WERI-Rb-1 (cell line): ENCODE data around the gene GALE.

Source experiments
- DNase-seq: peaks from one replicate; pipeline ENCODE4 v3.0.0-alpha.2; 2020
- H3K27ac ChIP-seq: fragments of 250-450 bp; sonication (Bioruptor Pico); 2 replicates; pipeline ENCODE4 v1.5.1; 2020; ENCODE audit warnings: mild to moderate bottlenecking, moderate library complexity
- H3K27me3 ChIP-seq: fragments of 250-450 bp; sonication (Bioruptor Pico); 2 replicates; pipeline ENCODE4 v1.5.1; 2021; ENCODE audit warnings: mild to moderate bottlenecking, low read depth, moderate library complexity; ENCODE audit not compliant: insufficient read depth, severe bottlenecking
- H3K36me3 ChIP-seq: fragments of 250-450 bp; sonication (Bioruptor Pico); 2 replicates; pipeline ENCODE4 v1.5.1; 2020; ENCODE audit warnings: mild to moderate bottlenecking, moderate library complexity
- H3K4me3 ChIP-seq: 2 replicates; pipeline ENCODE4 v1.5.1; 2011; ENCODE audit warnings: low read depth, mild to moderate bottlenecking, control low read depth, low read length
- H3K9me3 ChIP-seq: fragments of 250-450 bp; sonication (Bioruptor Pico); 2 replicates; pipeline ENCODE4 v1.5.1; 2021; ENCODE audit warnings: mild to moderate bottlenecking, moderate library complexity; ENCODE audit not compliant: severe bottlenecking
- CTCF ChIP-seq: IDR thresholded peaks from 2 replicates; pipeline ENCODE4 v1.5.1; 2011; ENCODE audit warnings: low read depth, mild to moderate bottlenecking, control low read depth, inconsistent platforms, low read length

Gene GALE

DNA sequence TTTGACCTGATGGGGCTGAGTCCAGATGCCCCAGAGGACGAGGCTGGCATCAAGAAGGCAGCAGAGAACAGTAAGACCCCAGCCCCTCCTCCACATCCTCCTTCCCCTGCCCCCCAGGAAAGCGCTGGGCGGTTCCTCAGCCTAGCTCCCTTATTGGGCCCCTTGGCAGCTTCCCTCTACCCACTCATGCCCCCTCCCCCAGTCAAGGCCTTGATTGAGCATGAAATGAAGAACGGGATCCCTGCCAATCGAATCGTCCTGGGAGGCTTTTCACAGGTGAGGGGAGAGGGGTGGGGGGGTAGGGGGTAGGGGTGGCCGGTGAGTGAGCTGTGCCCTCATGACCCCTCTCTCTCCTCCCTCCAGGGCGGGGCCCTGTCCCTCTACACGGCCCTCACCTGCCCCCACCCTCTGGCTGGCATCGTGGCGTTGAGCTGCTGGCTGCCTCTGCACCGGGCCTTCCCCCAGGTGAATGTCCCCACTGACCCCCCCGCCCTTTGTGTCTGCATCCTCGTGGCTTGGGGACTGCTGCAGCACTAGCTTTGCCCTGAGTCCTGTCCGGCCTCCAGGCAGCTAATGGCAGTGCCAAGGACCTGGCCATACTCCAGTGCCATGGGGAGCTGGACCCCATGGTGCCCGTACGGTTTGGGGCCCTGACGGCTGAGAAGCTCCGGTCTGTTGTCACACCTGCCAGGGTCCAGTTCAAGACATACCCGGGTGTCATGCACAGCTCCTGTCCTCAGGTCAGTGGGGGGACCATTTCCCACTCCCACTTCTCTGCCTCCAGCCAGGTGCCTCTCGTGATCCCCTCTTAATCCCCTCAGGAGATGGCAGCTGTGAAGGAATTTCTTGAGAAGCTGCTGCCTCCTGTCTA is 6.5 kb downstream of the GALE start:
- Histone ChIP-seq H3K9me3 (no peaks in the 10 kb centered on the region), H3K27me3 (no peaks in the 10 kb centered on the region), H3K27ac (no peak overlapping the region), H3K4me3 (no peak overlapping the region), H3K36me3 (peaks cover 40% of the 10 kb centered on the region)
- TF ChIP-seq CTCF = no peak
- DNase-seq = no peak

DNA sequence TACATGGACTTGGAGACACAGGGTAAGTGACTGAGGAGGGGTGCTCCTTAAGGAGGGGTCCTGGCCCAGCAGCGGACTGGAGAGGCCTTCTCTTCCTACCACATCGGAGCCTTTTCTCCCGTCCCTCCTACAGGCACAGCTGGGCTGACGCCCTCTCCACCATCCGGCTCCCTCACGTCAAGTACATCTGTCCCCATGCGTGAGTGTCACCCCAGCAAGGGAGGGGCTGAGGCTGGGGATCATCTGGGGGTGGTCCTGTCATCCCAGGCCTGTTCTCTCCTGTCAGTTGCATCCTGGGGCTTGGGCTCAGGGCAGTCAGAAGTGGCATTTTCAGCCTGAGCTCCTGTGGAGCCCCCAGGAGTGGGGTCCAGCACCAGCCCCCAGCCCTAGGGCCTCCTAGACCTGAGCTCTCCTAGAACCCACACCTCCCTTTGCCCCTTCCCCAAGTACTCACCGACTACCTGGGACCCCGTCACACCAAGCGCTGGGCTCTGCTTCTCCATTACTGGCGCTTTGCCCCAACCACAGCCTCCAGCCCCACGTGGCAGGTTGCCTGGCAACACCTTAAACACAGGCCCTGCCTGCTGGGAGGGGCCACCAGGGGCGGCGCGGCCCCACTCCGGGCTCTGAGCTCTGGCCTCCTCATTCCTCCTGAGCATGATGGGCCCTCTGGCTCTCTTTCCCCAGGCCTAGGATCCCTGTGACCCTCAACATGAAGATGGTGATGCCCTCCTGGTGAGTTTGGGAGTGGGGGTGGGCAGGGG is 7.4 kb downstream of the GALE start:
- TF ChIP-seq CTCF = no peak
- no peak for DNase-seq
- Histone ChIP-seq H3K9me3 (no peaks in the 10 kb centered on the region), H3K36me3 (peaks cover 38% of the 10 kb centered on the region), H3K27ac (no peak overlapping the region), H3K27me3 (no peaks in the 10 kb centered on the region), H3K4me3 (no peak overlapping the region)

DNA sequence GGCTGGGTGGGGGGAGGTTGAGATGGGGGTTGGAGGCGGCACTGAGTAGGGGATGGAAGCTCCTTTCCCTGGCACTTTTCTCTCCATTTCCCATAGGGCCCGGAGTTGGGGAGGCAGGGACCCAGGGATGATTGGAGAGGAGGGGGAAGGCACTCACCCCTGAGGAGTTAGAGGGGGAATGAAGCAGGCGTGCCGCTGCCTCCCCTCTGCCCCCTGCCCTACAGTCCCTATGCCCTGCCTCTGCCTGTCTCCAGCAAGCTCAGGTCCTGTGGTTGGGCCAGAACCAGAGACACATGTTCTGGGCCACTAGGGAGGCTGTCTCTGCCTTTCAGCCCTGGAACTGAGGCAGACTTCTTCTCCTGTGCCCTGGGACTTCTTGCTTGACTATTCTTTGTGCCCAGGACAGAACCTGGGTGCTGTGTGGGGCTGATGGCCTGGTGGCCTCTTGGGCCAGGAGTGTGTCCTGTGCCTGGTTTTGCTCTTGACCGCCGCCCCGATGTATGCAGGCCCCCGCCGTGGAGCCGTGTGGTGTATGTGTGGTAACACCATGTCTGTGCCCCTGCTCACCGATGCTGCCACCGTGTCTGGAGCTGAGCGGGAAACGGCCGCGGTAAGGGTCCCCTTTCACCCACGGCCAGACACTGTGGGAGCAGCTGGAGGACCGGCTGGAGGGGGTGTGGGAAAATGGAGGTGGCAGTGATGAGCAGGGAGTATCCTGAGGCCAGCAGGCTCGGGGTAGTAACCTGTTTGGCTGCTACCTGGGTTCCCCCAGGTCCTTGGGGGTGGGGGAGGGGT is 8.2 kb downstream of the GALE start:
- Histone ChIP-seq H3K4me3 (no peak overlapping the region; the same call in 1 of the 2 replicates), H3K36me3 (peaks cover 40% of the 10 kb centered on the region), H3K27ac (no peak overlapping the region), H3K9me3 (no peaks in the 10 kb centered on the region), H3K27me3 (no peaks in the 10 kb centered on the region)
- no peak for DNase-seq
- TF ChIP-seq CTCF = no peak

GRCh38 chr1:23791516-23792047 is 9.0 kb downstream of the GALE start:
- H3K4me3 ChIP-seq = peak overlapping the region; percentile 56
- TF ChIP-seq CTCF = no peak
- no peaks in the 10 kb centered on the region for H3K9me3 ChIP-seq
- peaks cover 40% of the 10 kb centered on the region for H3K36me3 ChIP-seq
- no peak for DNase-seq
- peak overlapping the region; percentile 39 for H3K27ac ChIP-seq
- no peaks in the 10 kb centered on the region for H3K27me3 ChIP-seq

GRCh38 chr1:23790696-23791515 is 9.6 kb downstream of the GALE start, which contains the start of gene LYPLA2:
Gene LYPLA2 (plus strand): TSS chr1:23791145. CDS start chr1:23792683, 1,538 bp downstream.
- Histone ChIP-seq H3K27ac (peak within 1 kb of the TSS; percentile 39), H3K27me3 (no peaks in the 10 kb centered on the region), H3K4me3 (peak within 1 kb of the TSS; percentile 56), H3K9me3 (no peaks in the 10 kb centered on the region), H3K36me3 (peaks cover 41% of the 10 kb centered on the region)
- TF ChIP-seq CTCF = no peak
- peak; percentile 92 for DNase-seq
